Endothelial cell of umbilical vein (primary cell): ENCODE measurements around the gene PSG6. TPM values are rescaled to one million over a fixed set of nuclear protein-coding genes. Genes with fewer than 3 reads are reported as not detected.
"Not testable (repeated sequence)": the region's sequence is repeated elsewhere in the genome, so short reads cannot be mapped to it uniquely, and the experiment has no call there.

Experiments
- BruUV-seq: library from RNA; stranded (reverse); fragments of 400-500 nt; replicated peaks from 2 replicates; lab custom pipeline; 2021; lab: Mats Ljungman, UMichigan
- CTCF ChIA-PET: fragments of 300-600, 350-600 bp; sonication (Branson Sonifier 250); formaldehyde crosslinking; loops from one replicate; lab custom pipeline; 2021; ENCODE audit warnings: antibody characterized with exemption, inconsistent platforms; lab: Charles Lee
- POLR2A ChIA-PET: fragments of 300-600, 350-600 bp; sonication (Branson Sonifier 250); formaldehyde crosslinking; loops from one replicate; lab custom pipeline; 2021; ENCODE audit warnings: antibody characterized with exemption, inconsistent platforms; lab: Charles Lee
- DNase-seq: peaks from one replicate; pipeline ENCODE4 v3.0.0-alpha.2; 2011; ENCODE audit warnings: low read depth, low spot score
- FAIRE-seq: peaks from 2 replicates; lab custom pipeline; 2011; peaks lifted over from hg19 to GRCh38; lab: Jason Lieb, UNC
- H2AFZ ChIP-seq: 2 replicates; pipeline ENCODE4 v1.6.0; 2012; ENCODE audit warnings: low read depth, low read length, control low read depth, inconsistent platforms
- H3K27ac ChIP-seq: 2 replicates; pipeline ENCODE4 v1.5.1; 2011; ENCODE audit warnings: low read depth, mild to moderate bottlenecking, control low read depth, low read length, moderate library complexity; ENCODE audit not compliant: insufficient read depth
- H3K27me3 ChIP-seq, 2 experiments: 2 replicates each; pipeline versions ENCODE4 v1.6.0 to v1.6.1; 2011; ENCODE audit warnings: low read length in 2 of 2, mixed read lengths in 1 of 2; ENCODE audit not compliant: control insufficient read depth in 2 of 2, insufficient read depth in 2 of 2
- H3K36me3 ChIP-seq, 2 experiments: 2 replicates in 1 of 2; 3 replicates in 1 of 2; pipeline ENCODE4 v1.5.1; 2011; ENCODE audit warnings: low read length in 2 of 2, mild to moderate bottlenecking in 1 of 2, moderate library complexity in 1 of 2; ENCODE audit not compliant: control insufficient read depth in 2 of 2, insufficient read depth in 2 of 2; ENCODE audit errors: extremely low read depth in 1 of 2
- H3K4me1 ChIP-seq: 3 replicates; pipeline ENCODE4 v1.5.1; 2011; ENCODE audit warnings: mild to moderate bottlenecking, low read length; ENCODE audit not compliant: control insufficient read depth, insufficient read depth; ENCODE audit errors: extremely low read depth
- H3K4me2 ChIP-seq: 2 replicates; pipeline ENCODE4 v1.6.1; 2011; ENCODE audit warnings: low read length, control low read depth, mixed read lengths; ENCODE audit not compliant: insufficient read depth
- H3K4me3 ChIP-seq, 3 experiments: fragments of 200-600 bp in 1 of 3; sonication (generic), shearing (Covaris generic) in 1 of 3; replicated peaks in 1 of 3; 2 replicates each; pipeline ENCODE4 v1.5.1; 2011 to 2016; ENCODE audit warnings: control low read depth in 3 of 3, low read length in 3 of 3, mild to moderate bottlenecking in 2 of 3, inconsistent platforms in 1 of 3, low read depth in 1 of 3, moderate library complexity in 1 of 3; ENCODE audit not compliant: insufficient read depth in 1 of 3
- H3K79me2 ChIP-seq: 2 replicates; pipeline ENCODE4 v1.6.0; 2012; ENCODE audit warnings: low read length, inconsistent platforms; ENCODE audit not compliant: control insufficient read depth, insufficient read depth
- H3K9ac ChIP-seq: replicated peaks from 2 replicates; pipeline ENCODE3; 2011; ENCODE audit warnings: low read length, control low read depth; ENCODE audit not compliant: insufficient read depth; ENCODE audit errors: extremely low read depth
- H3K9me1 ChIP-seq: replicated peaks from 3 replicates; pipeline ENCODE4 v1.6.0; 2011; ENCODE audit warnings: mild to moderate bottlenecking, low read length; ENCODE audit not compliant: control insufficient read depth, insufficient read depth; ENCODE audit errors: extremely low read depth
- H3K9me3 ChIP-seq: replicated peaks from 2 replicates; pipeline ENCODE4 v1.5.1; 2012; ENCODE audit warnings: low read length, inconsistent platforms; ENCODE audit not compliant: control insufficient read depth, insufficient read depth
- H4K20me1 ChIP-seq: replicated peaks from 2 replicates; pipeline ENCODE3; 2011; ENCODE audit warnings: mild to moderate bottlenecking, low read length; ENCODE audit not compliant: control insufficient read depth, insufficient read depth; ENCODE audit errors: extremely low read depth
- dilution Hi-C: fragments of 300-500 bp; cut with MboI; formaldehyde crosslinking; loops from one replicate; pipeline ENCODE4 v1.15.0; 2019; ENCODE audit warnings: low sequenced_read_pairs; ENCODE audit not compliant: extremely low pct_ligation_motif_present
- intact Hi-C: fragments of 100-400 bp; cut with micrococcal nuclease; formaldehyde crosslinking; loops from one replicate; pipeline ENCODE4 v1.10.0; 2022
- polyA plus RNA-seq, 4 experiments: library from polyadenylated mRNA; depleted of rRNA in 3 of 4; stranded (reverse) in 3 of 4; unstranded in 1 of 4; fragments of >200 nt; gene quantifications; 2 replicates each; pipeline versions ENCODE4 v1.2.1 to v1.2.3, GENCODE V29; 2011 to 2012; ENCODE audit warnings: missing spikeins in 1 of 4
- total RNA-seq: library from RNA; stranded (reverse); gene quantifications from 2 replicates; pipeline ENCODE4 v1.2.3, GENCODE V29; 2021

PSG6 gene
- total and polyA plus RNA-seq, 2 donors (not counting 3 experiments of a cell fraction or from before 2014, with no cell fraction given), result not detected

- H3K4me1 ChIP-seq, H3K27me3 ChIP-seq, POLR2A ChIA-PET, H3K4me2 ChIP-seq, H3K9me1 ChIP-seq, H3K27ac ChIP-seq, intact Hi-C loops, H2AFZ ChIP-seq, H3K9me3 ChIP-seq, H3K79me2 ChIP-seq, FAIRE-seq, H4K20me1 ChIP-seq, DNase-seq, H3K9ac ChIP-seq, dilution Hi-C loops, H3K36me3 ChIP-seq, BruUV-seq, H3K4me3 ChIP-seq: not testable (repeated sequence)
- CTCF ChIA-PET, result interaction anchor here (1.0 kb wide), 1 partner anchor 10 kb away, joined by 4 read pairs; no protein-coding TSS in a partner anchor
Measured at GRCh38 chr19:42874901-42875813, 42.5 kb downstream of the PSG6 start.

DNA sequence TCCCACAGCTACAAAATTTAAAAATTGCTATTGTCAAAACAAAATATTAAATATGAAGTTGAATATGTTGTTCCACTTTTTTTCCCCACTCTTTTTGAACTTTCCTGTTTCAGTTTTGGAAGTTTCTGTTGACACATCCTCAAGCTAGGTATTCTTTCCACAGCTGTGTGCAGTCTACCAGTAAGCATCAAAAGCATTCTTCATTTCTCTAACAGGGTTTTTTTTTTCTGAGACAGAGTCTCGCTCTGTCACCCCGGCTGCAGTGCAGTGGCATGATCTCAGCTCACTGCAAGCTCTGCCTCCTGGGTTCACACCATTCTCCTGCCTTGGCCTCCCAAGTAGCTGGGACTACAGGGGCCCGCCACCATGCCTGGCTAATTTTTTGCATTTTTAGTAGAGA, 43.6 kb downstream of the PSG6 start:
- POLR2A ChIA-PET, H3K27me3 ChIP-seq, DNase-seq, H3K36me3 ChIP-seq, BruUV-seq, H3K9me1 ChIP-seq, H3K4me2 ChIP-seq, dilution Hi-C loops, H3K27ac ChIP-seq, H3K9me3 ChIP-seq, H2AFZ ChIP-seq, FAIRE-seq, H3K79me2 ChIP-seq, H3K4me1 ChIP-seq, intact Hi-C loops, H3K4me3 ChIP-seq, H4K20me1 ChIP-seq, H3K9ac ChIP-seq: not testable (repeated sequence)
- CTCF ChIA-PET, result interaction anchor here (1.0 kb wide), 1 partner anchor 11 kb away, joined by 4 read pairs; no protein-coding TSS in a partner anchor
